H9 (cell line): ENCODE measurements around the gene SLC4A1. TPM values are rescaled to one million over a fixed set of nuclear protein-coding genes. Genes with fewer than 3 reads are reported as not detected.

Experiments used
- DNase-seq: peaks from one replicate; pipeline ENCODE4 v3.0.0-alpha.2; 2017
- H2AFZ ChIP-seq: one replicate; pipeline ENCODE4 v1.6.1; 2013; ENCODE audit warnings: mild to moderate bottlenecking, low read length, control low read depth, moderate library complexity
- H2AK5ac ChIP-seq: 2 replicates; pipeline ENCODE4 v1.6.1; 2013; ENCODE audit warnings: low read length, control low read depth, mixed read lengths; ENCODE audit not compliant: insufficient read length
- H2BK120ac ChIP-seq: one replicate; pipeline ENCODE4 v1.6.1; 2013; ENCODE audit warnings: low read depth, mild to moderate bottlenecking, low read length, control low read depth, inconsistent platforms; ENCODE audit not compliant: poor library complexity, severe bottlenecking
- H2BK12ac ChIP-seq: 2 replicates; pipeline ENCODE4 v1.6.1; 2013; ENCODE audit warnings: low read length, control low read depth, mixed read lengths, low read depth; ENCODE audit not compliant: insufficient read length
- H2BK15ac ChIP-seq: 2 replicates; pipeline ENCODE4 v1.6.1; 2013; ENCODE audit warnings: low read depth, low read length, control low read depth
- H2BK20ac ChIP-seq: one replicate; pipeline ENCODE4 v1.6.1; 2013; ENCODE audit warnings: low read depth, mild to moderate bottlenecking, low read length, control low read depth, inconsistent platforms; ENCODE audit not compliant: poor library complexity, severe bottlenecking
- H2BK5ac ChIP-seq: 2 replicates; pipeline ENCODE4 v1.6.1; 2013; ENCODE audit warnings: low read length, control low read depth, mixed read lengths; ENCODE audit not compliant: insufficient read length
- H3K14ac ChIP-seq: 2 replicates; pipeline ENCODE4 v1.6.1; 2013; ENCODE audit warnings: low read length, control low read depth; ENCODE audit not compliant: insufficient read depth
- H3K18ac ChIP-seq: 2 replicates; pipeline ENCODE4 v1.6.1; 2013; ENCODE audit warnings: low read depth, mild to moderate bottlenecking, mixed read lengths, low read length, control low read depth; ENCODE audit not compliant: insufficient read length
- H3K23ac ChIP-seq: 2 replicates; pipeline ENCODE4 v1.6.1; 2013; ENCODE audit warnings: low read length, control low read depth, mixed read lengths, low read depth; ENCODE audit not compliant: insufficient read length
- H3K23me2 ChIP-seq: 2 replicates; pipeline ENCODE4 v1.6.1; 2013; ENCODE audit warnings: low read depth, mild to moderate bottlenecking, mixed read lengths, low read length, control low read depth; ENCODE audit not compliant: insufficient read length, poor library complexity, severe bottlenecking
- H3K27ac ChIP-seq: 2 replicates; pipeline ENCODE4 v1.5.1; 2013; ENCODE audit warnings: low read length, control low read depth, mixed read lengths, low read depth; ENCODE audit not compliant: insufficient read length
- H3K27me3 ChIP-seq: 2 replicates; pipeline ENCODE4 v1.6.1; 2013; ENCODE audit warnings: low read length, control low read depth, inconsistent platforms; ENCODE audit not compliant: insufficient read depth
- H3K4ac ChIP-seq: 2 replicates; pipeline ENCODE4 v1.6.1; 2013; ENCODE audit warnings: low read depth, mild to moderate bottlenecking, control low read depth, inconsistent platforms, low read length, moderate library complexity
- H3K4me1 ChIP-seq: 2 replicates; pipeline ENCODE4 v1.6.1; 2013; ENCODE audit warnings: low read length, control low read depth, inconsistent platforms; ENCODE audit not compliant: insufficient read depth
- H3K4me2 ChIP-seq: 2 replicates; pipeline ENCODE4 v1.6.1; 2013; ENCODE audit warnings: low read length, control low read depth, mixed read lengths; ENCODE audit not compliant: insufficient read length, insufficient read depth
- H3K56ac ChIP-seq: 2 replicates; pipeline ENCODE4 v1.6.1; 2013; ENCODE audit warnings: low read depth, mild to moderate bottlenecking, mixed read lengths, low read length, control low read depth; ENCODE audit not compliant: insufficient read length
- H3K79me1 ChIP-seq: 2 replicates; pipeline ENCODE4 v1.6.1; 2013; ENCODE audit warnings: low read depth, mild to moderate bottlenecking, moderate library complexity, low read length, control low read depth, inconsistent platforms; ENCODE audit not compliant: insufficient read depth, poor library complexity, severe bottlenecking
- H3K79me2 ChIP-seq: 2 replicates; pipeline ENCODE4 v1.6.1; 2013; ENCODE audit warnings: low read length, control low read depth, inconsistent platforms; ENCODE audit not compliant: insufficient read depth
- H3K9ac ChIP-seq: 2 replicates; pipeline ENCODE4 v1.6.1; 2013; ENCODE audit warnings: low read length, control low read depth, mixed read lengths; ENCODE audit not compliant: insufficient read length; ENCODE audit errors: extremely low read depth
- H3K9me3 ChIP-seq: one replicate; pipeline ENCODE4 v1.6.1; 2013; ENCODE audit warnings: low read depth, low read length, inconsistent platforms; ENCODE audit not compliant: control insufficient read depth
- H3T11ph ChIP-seq: one replicate; pipeline ENCODE4 v1.6.1; 2013; ENCODE audit warnings: mild to moderate bottlenecking, low read length, control low read depth, inconsistent platforms
- H4K20me1 ChIP-seq: one replicate; pipeline ENCODE4 v1.6.1; 2013; ENCODE audit not compliant: control insufficient read depth, insufficient read length, insufficient read depth
- H4K5ac ChIP-seq: 2 replicates; pipeline ENCODE4 v1.6.1; 2013; ENCODE audit warnings: low read depth, mild to moderate bottlenecking, mixed read lengths, low read length, control low read depth; ENCODE audit not compliant: insufficient read length
- H4K8ac ChIP-seq: replicated peaks from 2 replicates; pipeline ENCODE4 v1.6.1; 2013; ENCODE audit warnings: low read length, control low read depth, mixed read lengths, low read depth; ENCODE audit not compliant: insufficient read length
- H4K91ac ChIP-seq: 2 replicates; pipeline ENCODE4 v1.6.1; 2013; ENCODE audit warnings: low read depth, mild to moderate bottlenecking, moderate library complexity, mixed read lengths, low read length, control low read depth; ENCODE audit not compliant: insufficient read length
- H3K27ac Mint-ChIP-seq, 3 experiments: 2 replicates in 2 of 3; 3 replicates in 1 of 3; pipeline ENCODE4 v1.8.0; 2020 to 2021; ENCODE audit warnings: mixed read lengths in 3 of 3, mild to moderate bottlenecking in 1 of 3, moderate library complexity in 1 of 3
- H3K27me3 Mint-ChIP-seq: 2 replicates; pipeline ENCODE4 v1.8.0; 2021; ENCODE audit warnings: low read depth, mild to moderate bottlenecking, moderate library complexity, mixed read lengths
- H3K36me3 Mint-ChIP-seq, 3 experiments: 2 replicates in 2 of 3; 3 replicates in 1 of 3; pipeline ENCODE4 v1.8.0; 2020 to 2021; ENCODE audit warnings: low read depth in 3 of 3, mixed read lengths in 3 of 3; ENCODE audit not compliant: insufficient read depth in 1 of 3
- H3K4me1 Mint-ChIP-seq, 2 experiments: 2 replicates each; pipeline ENCODE4 v1.8.0; 2020; ENCODE audit warnings: mixed read lengths in 2 of 2
- H3K4me3 Mint-ChIP-seq, 2 experiments: 2 replicates in 1 of 2; 3 replicates in 1 of 2; pipeline ENCODE4 v1.8.0; 2020 to 2021; ENCODE audit warnings: mild to moderate bottlenecking in 2 of 2, mixed read lengths in 2 of 2, moderate library complexity in 1 of 2
- H3K9me3 Mint-ChIP-seq, 2 experiments: 2 replicates in 1 of 2; 3 replicates in 1 of 2; pipeline ENCODE4 v1.8.0; 2020; ENCODE audit warnings: mild to moderate bottlenecking in 2 of 2, mixed read lengths in 2 of 2, moderate library complexity in 1 of 2
- CTCF ChIP-seq: fragments of 200-600 bp; sonication (generic); conservative IDR thresholded peaks from 3 replicates; pipeline ENCODE4 v1.8.0; 2021; ENCODE audit warnings: antibody characterized with exemption, mild to moderate bottlenecking
- WGBS: extraction: QIAGEN DNeasy Blood & Tissue Kit; methylation state at CpG from one replicate; pipeline ENCODE4 v1.1.7; 2013; ENCODE audit warnings: missing lambda C conversion rate, low lambda C conversion rate, mixed read lengths; ENCODE audit not compliant: insufficient read length; ENCODE audit errors: extremely low coverage; 5-methylcytosine and 5-hydroxymethylcytosine counted together
- total RNA-seq: library from RNA; stranded (reverse); gene quantifications from 2 replicates; pipeline ENCODE4 v1.2.1, GENCODE V29; 2021

The SLC4A1 gene
- total RNA-seq, 1 experiment from 2014 or later: not detected

GRCh38 chr17:44202756-44203155, 65.2 kb downstream of the SLC4A1 start:
- H3K23me2 ChIP-seq: peaks cover 6% of the 10 kb centered on the region
- H2BK15ac ChIP-seq: no peak overlapping the region
- no peak overlapping the region for H2BK5ac ChIP-seq
- H2AK5ac ChIP-seq: no peak overlapping the region
- H4K5ac ChIP-seq: no peak overlapping the region
- no peaks in the 10 kb centered on the region for H3K79me1 ChIP-seq
- peaks cover 4% of the 10 kb centered on the region; the same call in 1 of the 2 replicates for H3K79me2 ChIP-seq
- 0 out of 2 replicates have a peak, but pooled peaks cover 2% of the 10 kb centered on the region for H3K4me1 ChIP-seq
- H3K56ac ChIP-seq: no peak overlapping the region
- no peak overlapping the region for H3K4me3 Mint-ChIP-seq
- DNase-seq: no peak
- no peak overlapping the region for H3K27ac Mint-ChIP-seq
- H3K27ac ChIP-seq: no peak overlapping the region
- H3K27me3 ChIP-seq: no peaks in the 10 kb centered on the region
- no peaks in the 10 kb centered on the region for H3K9me3 Mint-ChIP-seq
- no peaks in the 10 kb centered on the region for H3K9me3 ChIP-seq
- H2BK12ac ChIP-seq: no peak overlapping the region
- peaks cover 7 to 27% (median 13%) of the 10 kb centered on the region in 3 experiments; a peak in 6 of 7 replicates for H3K36me3 Mint-ChIP-seq
- H3K23ac ChIP-seq: no peak overlapping the region
- H3K4ac ChIP-seq: no peak overlapping the region
- no peaks in the 10 kb centered on the region; the same call in 1 of the 2 replicates for H3K27me3 Mint-ChIP-seq
- H2AFZ ChIP-seq: no peak overlapping the region
- no CpG with 5 or more reads among the region's 4 CpGs for WGBS
- no peak overlapping the region for H3K14ac ChIP-seq
- no peak overlapping the region for H4K8ac ChIP-seq
- TF ChIP-seq CTCF: no peak
- peaks cover 29 to 35% of the 10 kb centered on the region in 2 experiments for H3K4me1 Mint-ChIP-seq
- no peak overlapping the region for H3T11ph ChIP-seq
- no peak overlapping the region for H2BK120ac ChIP-seq
- H3K18ac ChIP-seq: no peak overlapping the region
- H4K91ac ChIP-seq: no peak overlapping the region
- H3K9ac ChIP-seq: no peak overlapping the region
- no peaks in the 10 kb centered on the region for H4K20me1 ChIP-seq
- H3K4me2 ChIP-seq: no peak overlapping the region
- no peak overlapping the region for H2BK20ac ChIP-seq
